HG03064 (cell line): ENCODE measurements around the gene CBX8.

Experiments used
- ATAC-seq: cut with Tn5 transposase; IDR thresholded peaks from one replicate; pipeline ENCODE4 v1.9.1; 2021; ENCODE audit warnings: low read depth; ENCODE audit not compliant: unreplicated experiment

Gene CBX8

GRCh38 chr17:79796763-79797491 is at the start of gene CBX8:
CBX8 (minus strand) TSS chr17:79797077; CDS start chr17:79796998, 79 bp downstream.
- peak; percentile 77 for ATAC-seq

GRCh38 chr17:79845601-79845949 is 48.7 kb upstream of the CBX8 start:
- no peak for ATAC-seq

GRCh38 chr17:79844869-79845600 is 48.2 kb upstream of the CBX8 start:
- no peak for ATAC-seq

DNA sequence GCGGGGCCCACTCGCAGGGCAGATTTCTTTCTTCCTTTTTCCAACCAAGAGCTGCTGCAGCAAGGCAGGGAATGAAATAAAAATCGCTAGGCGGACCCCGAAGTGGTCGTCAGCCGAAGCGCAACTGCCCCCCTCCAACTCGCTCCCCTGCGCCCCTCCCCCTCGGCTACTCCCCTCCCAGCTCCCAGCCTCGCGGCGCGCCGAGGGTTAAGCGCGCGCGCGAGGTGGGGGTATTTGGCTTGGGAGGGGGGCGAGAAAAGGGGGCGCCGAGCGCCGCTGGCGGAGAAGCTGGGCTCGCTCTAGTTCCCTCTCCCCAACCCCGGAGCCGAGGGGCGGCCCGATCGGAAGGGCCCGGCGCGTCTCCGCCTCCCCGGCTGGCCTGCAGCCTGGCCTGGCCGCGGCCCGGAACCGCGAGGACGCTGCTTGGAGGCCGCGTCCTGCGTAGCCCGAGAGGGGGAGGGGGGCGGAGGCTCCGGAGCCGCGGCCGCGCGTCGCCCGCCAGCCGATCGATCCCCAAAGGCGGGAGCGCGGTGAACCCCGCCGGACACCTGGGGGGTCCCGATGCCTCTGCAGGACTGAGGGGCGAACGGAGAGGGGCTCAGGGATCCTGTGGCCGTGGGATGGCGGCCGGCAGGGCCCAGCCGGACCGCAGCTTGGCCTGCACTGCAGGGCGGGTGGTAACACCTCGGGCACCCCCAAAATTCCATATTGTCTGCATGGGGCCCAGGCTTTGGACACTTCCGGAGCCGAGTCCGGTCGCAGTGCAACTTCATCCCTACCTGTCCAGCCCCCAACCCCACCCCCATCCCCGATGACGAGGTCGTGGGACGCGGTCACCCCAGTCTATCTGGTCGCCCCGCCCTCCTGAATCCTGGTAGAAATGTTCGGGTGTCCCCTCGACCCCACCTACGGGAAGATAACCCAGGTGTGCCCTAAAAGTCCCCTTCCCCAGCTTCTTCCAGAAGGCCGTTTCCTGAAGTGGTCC is 47.2 kb upstream of the CBX8 start:
- no peak for ATAC-seq

DNA sequence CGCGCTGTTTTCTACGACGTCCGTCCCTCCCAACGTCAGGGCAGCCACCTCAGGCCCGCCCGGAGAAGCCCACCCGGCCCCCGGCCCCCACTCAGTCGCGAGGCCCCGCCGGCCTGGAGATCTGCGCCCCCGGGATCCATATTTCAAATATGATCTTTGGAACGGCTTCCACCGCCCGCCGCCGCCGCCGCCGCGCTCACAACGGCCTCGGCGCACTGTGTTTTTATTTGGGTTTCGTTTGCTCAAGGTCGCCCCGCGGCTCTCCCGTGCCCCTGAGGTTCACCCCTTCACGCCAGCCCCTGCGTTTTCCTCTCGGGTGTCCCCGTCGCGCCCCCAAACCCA is 46.6 kb upstream of the CBX8 start:
- ATAC-seq, result no peak

DNA sequence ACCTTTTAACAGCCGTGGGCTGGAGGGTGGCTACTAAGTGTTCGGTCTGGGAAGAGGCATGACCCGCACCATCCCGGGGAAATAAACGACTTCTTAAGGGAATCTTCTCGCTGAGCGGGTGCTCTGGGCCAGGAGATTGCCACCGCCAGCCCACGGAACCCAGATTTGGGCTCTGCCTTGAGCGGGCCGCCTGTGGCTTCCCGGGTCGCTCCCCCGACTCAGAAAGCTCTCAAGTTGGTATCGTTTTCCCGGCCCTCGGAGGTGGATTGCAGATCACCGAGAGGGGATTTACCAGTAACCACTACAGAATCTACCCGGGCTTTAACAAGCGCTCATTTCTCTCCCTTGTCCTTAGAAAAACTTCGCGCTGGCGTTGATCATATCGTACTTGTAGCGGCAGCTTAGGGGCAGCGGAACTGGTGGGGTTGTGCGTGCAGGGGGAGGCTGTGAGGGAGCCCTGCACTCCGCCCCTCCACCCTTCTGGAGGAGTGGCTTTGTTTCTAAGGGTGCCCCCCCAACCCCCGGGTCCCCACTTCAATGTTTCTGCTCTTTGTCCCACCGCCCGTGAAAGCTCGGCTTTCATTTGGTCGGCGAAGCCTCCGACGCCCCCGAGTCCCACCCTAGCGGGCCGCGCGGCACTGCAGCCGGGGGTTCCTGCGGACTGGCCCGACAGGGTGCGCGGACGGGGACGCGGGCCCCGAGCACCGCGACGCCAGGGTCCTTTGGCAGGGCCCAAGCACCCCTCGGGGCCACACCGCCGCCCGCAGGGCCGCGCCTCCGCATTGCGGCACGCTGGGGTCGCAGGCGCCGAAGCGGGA is 46.0 kb upstream of the CBX8 start:
- no peak for ATAC-seq

DNA sequence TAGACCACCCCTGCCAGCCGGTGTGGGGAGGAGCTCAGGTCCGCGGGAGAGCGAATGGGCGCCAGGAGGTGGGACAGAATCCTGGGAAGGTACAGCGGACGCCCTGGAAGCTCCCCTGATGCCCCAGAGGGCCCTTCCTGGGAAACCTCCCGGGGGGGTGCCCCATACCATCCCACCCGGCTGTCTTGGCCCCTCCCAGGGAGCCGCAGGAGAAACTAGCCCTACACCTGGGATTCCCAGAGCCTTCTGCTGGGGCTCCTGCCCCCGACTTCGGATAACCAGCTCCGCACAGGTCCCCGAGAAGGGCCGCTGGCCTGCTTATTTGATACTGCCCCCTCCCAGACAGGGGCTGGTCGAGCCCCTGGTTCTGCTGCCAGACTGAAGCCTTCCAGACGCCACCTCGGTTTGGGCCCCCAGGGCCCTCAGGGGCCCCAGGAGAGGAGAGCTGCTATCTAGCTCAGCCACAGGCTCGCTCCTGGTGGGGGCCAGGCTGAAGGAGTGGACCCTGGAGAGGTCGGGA is 45.3 kb upstream of the CBX8 start:
- ATAC-seq, result no peak

GRCh38 chr17:79841369-79842135 is 44.7 kb upstream of the CBX8 start:
- ATAC-seq, result no peak

GRCh38 chr17:79840989-79841286 is 44.1 kb upstream of the CBX8 start:
- ATAC-seq, result no peak

DNA sequence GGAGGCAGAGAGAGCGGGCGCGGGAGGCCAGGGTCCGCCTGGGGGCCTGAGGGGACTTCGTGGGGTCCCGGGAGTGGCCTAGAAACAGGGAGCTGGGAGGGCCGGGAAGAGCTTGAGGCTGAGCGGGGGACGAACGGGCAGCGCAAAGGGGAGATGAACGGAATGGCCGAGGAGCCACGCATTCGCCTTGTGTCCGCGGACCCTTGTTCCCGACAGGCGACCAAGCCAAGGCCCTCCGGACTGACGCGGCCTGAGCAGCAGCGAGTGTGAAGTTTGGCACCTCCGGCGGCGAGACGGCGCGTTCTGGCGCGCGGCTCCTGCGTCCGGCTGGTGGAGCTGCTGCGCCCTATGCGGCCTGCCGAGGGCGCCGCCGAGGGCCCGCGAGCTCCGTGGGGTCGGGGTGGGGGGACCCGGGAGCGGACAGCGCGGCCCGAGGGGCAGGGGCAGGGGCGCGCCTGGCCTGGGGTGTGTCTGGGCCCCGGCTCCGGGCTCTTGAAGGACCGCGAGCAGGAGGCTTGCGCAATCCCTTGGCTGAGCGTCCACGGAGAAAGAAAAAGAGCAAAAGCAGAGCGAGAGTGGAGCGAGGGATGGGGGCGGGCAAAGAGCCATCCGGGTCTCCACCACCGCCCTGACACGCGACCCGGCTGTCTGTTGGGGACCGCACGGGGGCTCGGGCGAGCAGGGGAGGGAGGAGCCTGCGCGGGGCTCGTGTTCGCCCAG is 43.6 kb upstream of the CBX8 start:
- ATAC-seq, result no peak

- ATAC-seq, result no peak
Measured at GRCh38 chr17:79839356-79840268, 42.7 kb upstream of the CBX8 start, which contains the start of gene CBX4. CBX4 (minus strand) TSS chr17:79839440; CDS start chr17:79839251, 189 bp downstream.

- no peak for ATAC-seq
Measured at GRCh38 chr17:79838522-79839274, 41.8 kb upstream of the CBX8 start.

DNA sequence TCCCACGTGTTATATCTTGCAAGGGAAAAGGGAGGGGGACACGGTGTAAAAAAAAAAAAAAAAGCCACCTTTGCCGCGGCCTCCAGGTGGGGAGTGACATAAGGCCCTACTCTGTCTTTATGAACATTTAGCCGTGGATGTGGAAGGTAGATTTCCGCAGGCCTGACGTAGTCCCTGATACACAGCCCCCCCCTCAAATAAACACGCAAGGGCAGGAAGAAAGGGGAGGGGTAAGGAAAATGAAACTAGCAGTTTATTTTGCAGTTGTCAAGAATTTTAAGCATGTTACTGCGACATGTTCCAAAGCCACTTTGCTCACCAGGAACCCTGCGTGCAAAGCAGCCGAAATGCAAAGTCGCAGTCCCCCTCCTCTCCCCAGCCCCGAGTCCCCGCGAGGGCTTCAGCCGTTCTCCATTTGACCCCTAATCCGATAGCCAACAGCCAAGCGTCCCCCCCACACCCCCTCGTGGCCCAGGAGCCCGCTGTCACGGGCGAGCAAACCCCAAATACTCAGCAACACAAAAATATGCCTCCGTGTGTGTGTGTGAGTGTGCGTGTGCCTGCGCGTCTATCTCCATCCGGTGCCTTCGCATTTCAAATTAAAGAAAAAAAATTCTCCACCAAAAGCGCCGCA is 41.1 kb upstream of the CBX8 start:
- no peak for ATAC-seq

DNA sequence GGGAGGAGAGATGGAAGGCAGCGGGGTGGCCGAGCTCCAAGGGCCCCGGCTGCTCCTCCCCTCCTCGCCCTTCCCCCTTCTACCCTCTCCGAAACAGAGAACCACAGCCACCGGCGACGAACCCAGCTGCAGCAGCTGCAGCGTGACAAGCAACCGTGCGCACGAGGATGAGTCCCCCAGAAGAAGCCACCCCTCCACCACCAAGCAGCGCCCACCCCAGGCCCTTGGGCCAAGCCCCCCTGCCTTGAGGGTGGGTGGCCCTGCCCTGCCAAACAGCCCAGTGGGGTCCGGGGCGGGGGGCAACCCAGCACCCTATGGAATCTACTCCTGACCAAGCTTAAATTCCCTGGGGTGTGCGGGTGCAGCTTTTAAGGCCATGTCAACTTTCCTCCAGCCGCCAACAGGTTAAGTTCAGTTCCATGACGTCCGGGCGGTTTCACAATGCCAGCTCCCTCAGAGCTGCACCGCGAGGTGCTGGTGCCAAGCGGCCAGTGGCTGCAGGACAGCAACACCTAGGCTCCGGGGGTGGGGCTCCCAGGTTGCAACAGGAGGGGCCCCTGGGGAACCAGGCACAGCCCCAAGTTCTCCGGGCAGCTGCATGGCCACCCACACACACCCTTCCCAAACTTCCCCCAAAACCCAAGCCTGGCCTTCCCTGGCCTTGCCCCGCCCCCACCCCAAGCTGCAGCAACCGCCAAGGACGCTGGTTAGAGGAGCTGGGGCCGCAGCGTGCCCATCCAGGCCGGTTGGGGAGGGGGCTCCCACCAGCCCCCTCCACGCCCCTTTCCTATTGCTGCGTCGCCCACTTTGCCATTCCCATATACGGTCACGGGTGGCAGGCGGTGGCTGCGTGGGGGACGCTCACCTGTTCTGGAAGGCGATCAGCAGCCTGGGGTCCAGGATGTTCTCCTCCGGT is 40.4 kb upstream of the CBX8 start:
- no peak for ATAC-seq

GRCh38 chr17:79836510-79836971 is 39.7 kb upstream of the CBX8 start:
- no peak for ATAC-seq
